HG03439 (cell line): ENCODE data around the gene ELANE.

Source experiments
- ATAC-seq: cut with Tn5 transposase; IDR thresholded peaks from one replicate; pipeline ENCODE4 v1.9.1; 2021; ENCODE audit warnings: mild to moderate bottlenecking, moderate library complexity; ENCODE audit not compliant: unreplicated experiment

ELANE gene

DNA sequence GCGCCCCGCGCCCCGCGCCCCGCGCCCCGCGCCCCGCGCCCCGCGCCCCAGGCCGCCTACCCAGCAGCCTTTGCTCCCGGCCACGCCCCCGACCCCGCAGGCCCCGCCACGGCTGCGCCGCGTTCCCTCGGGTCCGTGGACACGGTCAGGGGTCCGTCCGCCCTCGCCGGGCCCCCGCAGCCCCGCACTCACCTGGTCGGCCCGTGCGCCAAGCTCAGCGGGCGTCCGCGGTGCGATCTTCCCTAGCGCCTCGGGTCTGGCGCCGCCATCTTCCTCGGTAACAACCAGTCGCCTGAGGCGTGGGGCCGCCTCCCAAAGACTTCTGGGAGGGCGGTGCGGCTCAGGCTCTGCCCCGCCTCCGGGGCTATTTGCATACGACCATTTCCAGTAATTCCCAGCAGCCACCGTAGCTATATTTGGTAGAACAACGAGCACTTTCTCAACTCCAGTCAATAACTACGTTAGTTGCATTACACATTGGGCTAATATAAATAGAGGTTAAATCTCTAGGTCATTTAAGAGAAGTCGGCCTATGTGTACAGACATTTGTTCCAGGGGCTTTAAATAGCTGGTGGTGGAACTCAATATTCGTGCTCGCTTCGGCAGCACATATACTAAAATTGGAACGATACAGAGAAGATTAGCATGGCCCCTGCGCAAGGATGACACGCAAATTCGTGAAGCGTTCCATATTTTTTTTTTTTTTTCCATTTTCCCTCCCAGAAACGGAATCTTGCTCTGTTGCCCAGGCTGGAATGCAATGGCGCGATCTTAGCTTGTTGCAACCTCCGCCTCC, 41.0 kb downstream of the ELANE start, which contains the start of the genes MED16 and RNU6-9:
Gene MED16 (minus strand): TSS at position 294 of the 796 bp plus-strand sequence. CDS start 2,056 bp downstream, outside the sequence.
Gene RNU6-9 (plus strand): TSS at position 591 of the 796 bp plus-strand sequence.
- peak; percentile 76 for ATAC-seq

DNA sequence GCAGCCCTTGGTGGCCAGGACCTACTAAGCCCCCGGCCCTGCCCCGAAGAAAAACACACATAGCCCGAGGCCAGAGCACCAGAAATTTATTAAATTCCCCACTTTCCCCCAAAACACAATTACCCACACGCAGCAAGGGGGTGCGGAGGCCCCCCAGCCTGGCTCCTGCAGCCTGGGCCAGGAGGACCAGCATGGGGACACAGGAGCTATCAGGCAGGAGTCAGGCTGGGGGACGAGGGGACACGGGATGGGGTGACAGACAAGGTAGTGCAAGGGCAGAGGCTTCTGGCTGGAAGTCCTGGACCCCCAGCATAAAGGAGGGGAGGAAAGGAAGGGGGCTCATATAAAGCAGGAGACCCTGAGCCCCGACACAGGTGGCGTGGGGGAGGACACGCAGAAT, 44.3 kb downstream of the ELANE start:
- no peak for ATAC-seq

DNA sequence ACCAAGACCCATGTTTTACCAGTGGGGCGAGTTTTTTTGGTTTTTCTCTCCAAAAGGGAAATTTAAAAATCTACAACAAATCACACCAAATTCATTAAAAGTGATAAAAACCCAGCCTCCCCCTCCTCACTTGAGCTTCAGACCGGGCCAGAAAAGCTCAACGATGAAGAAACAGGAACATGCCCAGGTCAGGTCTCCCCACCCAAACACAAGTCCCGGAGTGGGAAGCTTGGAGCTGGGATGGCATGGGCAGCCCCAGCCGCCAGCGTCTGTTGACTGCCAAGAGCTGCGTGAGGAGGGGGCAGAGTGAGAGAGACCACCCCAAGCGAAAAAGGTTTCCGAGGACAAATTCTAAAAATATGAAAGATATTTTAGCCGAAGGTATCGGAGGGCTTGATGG, 44.9 kb downstream of the ELANE start:
- no peak for ATAC-seq

DNA sequence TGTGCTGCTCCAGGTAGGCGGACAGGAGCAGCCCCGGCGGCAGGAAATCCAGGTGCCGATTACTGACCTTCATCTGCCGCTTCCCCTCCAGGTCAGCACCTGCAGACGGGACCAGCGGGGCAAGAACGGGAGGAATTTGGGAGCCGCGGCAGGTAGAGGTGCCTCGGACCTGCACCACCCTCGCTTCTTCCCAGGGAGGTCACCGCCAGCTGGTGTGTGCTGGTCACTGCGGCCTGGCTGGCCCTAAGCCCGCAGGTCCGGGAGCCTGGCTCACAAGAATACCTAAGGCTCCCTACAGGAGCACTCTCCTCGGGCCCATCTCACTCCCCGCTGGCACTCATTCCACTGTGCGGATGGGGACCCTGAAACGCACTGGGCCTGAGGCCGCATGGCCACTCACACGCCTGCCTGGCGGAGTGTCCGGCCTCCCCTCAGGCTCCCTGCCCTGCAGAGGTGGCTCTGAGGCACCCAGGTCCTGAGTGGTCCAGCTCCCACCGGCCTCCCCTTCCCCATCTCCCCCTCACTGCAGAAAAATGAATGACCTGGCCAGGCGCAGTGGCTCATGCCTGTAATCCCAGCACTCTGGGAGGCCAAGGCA, 45.4 kb downstream of the ELANE start:
- no peak for ATAC-seq

DNA sequence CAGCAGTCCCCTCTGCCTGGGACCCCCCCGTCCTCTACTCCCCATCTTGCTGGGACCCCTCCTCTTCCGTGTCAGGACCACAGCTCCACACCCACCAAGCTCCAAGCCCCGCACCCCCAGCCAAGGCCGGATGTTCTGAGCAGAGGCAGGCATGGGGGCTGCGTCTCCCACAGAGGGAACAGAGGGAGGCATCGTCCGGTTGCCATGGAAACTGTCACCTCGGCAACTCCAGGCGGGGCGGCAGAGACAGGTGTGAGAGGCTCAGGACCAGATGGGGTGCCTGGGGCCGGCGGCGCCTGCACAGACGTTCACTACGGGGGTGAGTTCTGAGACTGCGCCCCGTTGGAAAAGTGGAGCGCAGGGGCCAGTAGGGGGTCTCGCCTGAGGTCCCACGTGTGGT, 46.6 kb downstream of the ELANE start:
- ATAC-seq: no peak

DNA sequence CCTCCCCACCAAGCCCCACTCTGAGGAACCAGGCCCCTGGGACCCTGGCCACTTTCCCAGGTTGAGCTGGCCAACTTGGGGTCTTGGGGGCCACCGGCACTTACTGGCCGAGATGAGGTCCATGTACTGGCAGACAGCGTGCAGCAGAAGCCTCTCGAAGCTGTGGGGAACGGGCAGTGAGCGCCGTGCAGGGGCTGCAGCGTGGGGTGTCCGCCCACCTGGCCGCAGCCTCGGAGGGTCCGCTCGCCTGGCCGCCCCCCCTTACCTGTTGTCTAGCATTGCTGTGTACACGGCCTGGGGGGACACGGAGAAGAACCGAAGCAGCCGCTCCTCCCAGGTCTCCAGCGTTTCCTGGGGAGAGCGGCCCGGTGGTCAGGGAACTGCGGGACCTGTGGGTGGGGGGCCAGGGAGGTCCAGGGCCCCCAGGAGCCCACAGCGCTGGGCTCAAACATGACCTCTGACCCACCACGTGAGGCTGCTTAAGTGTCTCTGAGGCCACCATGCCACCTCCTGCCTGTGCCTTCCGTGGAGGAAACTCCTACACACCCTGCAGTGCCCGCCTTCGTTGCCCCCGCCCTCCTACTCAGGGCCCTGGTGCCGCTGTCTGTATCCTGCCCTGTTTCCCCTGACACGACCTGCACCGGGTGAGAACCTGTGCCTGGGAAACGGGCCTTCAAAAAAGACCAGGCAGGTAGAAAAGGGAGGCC, 47.4 kb downstream of the ELANE start:
- no peak for ATAC-seq

DNA sequence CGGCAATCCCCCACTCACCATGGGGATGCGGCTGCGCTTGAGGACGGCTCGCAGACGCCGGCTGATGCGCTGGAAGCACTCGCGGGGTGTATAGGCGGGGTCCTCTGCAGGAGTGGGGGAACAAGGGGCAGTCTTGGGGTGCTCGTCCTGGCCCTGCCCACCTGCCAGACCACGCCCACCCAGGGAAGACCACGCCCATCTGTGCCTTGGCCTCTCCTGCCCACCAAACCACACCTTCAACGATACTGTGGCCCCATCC, 47.9 kb downstream of the ELANE start:
- ATAC-seq: no peak

DNA sequence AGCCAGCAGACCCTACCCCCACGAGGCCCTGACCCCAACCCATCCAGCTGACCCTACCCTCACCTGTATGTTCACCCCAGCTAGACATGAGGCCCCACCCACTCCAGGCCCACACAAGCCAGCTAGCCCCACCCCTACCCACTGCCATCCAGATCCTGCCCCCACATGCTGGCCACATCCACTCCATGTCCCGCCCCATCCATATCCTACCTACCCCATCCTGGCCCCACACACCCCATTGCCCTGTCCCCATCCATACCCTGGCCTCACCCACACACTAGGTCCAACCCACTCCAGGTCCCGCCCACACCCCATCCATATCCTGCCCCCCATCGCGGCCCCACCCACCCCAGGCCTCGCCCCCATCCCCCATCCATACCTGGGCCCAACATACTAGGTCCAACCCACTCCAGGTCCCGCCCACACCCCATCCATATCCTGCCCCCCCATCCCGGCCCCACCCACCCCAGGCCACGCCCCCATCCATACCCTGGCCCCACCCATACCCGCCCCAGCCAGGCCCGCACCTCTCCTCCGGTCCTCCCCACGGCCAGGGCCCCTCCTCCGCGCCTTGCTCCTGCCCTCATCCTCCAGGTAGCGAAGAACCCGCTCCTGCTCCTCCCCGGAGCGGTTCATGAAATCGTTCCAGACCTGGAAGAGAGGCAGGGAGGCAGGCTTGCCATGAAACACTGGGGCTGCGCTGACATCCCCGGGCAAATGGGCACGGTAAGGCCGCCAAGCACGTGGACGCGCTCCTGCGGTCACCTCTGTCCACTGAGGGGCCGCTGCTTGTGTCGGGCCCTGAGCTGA, 48.4 kb downstream of the ELANE start:
- no peak for ATAC-seq

DNA sequence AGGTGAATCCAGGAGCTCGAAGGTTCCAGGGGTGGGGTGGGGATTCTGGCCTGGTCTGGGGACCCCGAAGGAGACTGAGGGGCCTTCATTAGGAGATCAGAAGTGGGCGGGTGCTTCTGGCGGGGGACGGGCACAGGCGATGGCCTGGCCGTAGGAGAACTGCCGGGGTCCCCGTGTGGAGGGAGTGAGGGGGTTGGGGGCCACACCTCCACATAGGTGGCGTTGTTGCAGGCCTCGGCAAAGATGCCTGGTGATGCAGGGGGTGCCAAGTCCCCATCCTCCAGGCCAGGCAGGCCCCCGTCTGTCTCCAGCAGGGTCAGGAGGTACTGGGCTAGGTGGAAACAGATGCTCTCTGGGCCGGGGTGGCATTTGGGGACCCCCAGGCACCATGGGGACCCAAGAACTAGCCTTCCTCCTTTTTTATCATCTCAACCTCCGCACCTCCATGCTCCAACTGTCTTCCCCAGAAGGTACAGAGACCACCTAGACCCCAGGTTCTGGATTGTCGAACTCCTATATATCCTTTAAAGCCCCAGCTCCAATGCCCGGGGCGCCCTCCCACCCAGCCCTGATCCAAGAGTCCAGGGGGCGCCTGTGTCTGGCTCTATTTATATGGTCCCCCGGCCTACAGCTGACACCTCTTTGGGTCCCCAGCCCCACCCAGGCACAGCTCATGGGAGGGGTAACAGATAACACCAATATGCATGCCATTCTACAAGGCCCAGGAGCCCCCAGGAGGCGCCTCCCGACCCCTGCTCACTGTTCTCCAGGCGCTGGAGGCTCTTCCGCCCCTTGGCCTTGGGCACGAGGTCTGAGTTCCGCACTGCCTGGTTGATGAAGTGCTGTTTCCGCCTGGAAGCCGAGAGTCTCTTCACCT, 49.4 kb downstream of the ELANE start:
- no peak for ATAC-seq

DNA sequence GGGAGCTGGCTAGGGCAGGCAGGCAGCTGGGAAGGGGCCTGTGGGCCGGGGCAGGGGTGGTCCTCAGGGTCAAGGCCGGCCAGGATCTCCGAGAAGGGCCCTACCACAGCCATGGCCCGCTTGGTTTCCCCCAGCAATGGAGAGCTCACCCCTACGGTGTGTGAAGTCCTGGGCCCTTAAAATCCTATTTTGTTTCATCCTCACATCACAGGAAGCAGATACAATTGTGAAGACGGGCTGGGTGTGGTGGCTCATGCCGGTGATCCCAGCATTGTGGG, 49.9 kb downstream of the ELANE start:
- no peak for ATAC-seq

DNA sequence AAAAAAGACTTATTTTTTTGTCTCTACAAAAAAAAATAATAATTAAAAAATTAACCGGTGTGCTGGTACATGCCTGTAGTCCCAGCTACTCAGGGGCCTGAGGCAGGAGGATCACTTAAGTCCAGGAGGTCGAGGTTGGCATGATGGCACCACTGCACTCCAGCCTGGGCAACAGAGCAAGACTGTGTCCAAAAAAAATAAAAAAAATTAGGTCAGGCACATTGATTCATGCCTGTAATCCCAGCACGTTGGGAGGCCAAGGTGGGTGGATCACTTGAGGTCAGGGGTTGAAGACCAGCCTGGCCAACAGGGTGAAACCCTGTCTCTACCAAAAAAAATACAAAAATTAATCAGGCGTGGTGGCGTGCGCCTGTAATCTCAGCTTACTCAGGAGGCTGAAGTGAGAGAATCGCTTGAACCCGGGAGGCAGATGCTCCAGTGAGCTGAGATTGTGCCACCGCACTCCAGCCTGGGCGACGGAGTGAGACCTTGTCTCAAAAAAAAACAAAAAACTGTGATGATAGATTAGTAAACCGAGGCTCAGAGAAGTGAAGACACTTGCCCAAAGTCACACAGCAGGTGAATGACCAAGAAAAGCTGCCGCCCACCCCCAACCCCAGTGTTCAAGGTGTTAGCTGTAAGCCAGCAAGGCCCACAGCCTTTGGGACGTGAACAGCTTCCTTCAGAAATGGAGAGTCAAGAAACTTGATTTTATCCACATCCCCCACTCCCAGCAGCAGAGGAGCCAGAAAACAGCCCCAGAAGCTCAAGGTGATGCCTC, 50.5 kb downstream of the ELANE start:
- no peak for ATAC-seq

DNA sequence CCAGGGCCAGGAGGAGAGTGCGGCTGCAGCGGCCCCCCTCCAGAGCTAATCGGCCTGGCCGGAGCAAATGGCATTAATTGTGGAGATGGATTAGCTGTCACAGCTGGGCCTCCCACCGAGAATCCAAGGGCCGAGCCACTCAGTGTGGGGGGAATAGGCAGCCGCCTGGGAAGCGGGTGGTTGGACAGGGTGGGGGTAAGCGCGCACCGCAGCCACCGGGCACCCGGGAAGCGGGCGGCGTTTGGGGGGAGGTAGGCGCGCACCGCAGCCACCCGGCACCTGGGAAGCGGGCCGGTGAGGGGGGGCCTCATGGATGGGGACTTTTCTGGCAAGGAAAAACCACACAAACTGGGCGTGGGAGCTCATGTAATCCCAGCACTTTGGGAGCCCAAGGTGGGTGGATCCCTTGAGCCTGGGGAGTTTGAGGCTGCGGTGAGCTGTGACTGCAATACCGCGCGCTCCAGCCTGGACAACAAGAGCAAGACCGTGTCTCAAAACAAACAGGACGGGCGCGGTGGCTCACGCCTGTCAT, 51.2 kb downstream of the ELANE start:
- no peak for ATAC-seq

DNA sequence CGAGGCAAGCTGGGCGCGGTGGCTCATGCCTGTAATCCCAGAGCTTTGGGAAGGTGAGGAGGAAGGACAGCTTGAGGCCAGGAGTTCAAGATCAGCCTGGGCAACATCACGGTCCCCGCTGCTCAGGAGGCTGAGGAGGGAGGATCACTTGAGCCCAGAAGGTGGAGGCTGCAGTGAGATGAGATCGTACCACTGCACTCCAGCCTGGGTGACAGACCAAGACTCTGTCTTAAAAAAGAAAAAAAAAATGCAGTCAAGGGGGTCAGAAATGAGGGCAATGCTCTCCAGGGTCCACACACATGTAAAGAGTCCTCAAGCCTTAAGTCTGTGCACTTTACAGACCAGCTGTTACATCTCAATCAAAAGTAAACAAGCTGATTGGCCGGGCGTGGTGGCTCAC, 52.4 kb downstream of the ELANE start:
- ATAC-seq: no peak
